B cell (primary cell): ENCODE data around the gene TRAPPC12. TPM values are rescaled to one million over a fixed set of nuclear protein-coding genes. Genes with fewer than 3 reads are reported as not detected.

Experiments used
- ATAC-seq: fragments of 200-7000 bp; cut with Tn5 transposase; one replicate; pipeline ENCODE4 v1.10.0; 2021; ENCODE audit warnings: low read depth, mild to moderate bottlenecking, moderate number of reproducible peaks, moderate library complexity
- CTCF ChIA-PET: fragments of 350-600 bp; sonication (Branson Sonifier 250); formaldehyde crosslinking; loops from one replicate; lab custom pipeline; 2021; ENCODE audit warnings: antibody characterized with exemption, inconsistent platforms; lab: Charles Lee
- POLR2A ChIA-PET: fragments of 350-600 bp; sonication (Branson Sonifier 250); formaldehyde crosslinking; loops from one replicate; lab custom pipeline; 2021; ENCODE audit warnings: antibody characterized with exemption; lab: Charles Lee
- DNase-seq: peaks from one replicate; pipeline ENCODE4 v3.0.0; 2013
- H2AFZ ChIP-seq: 2 replicates; pipeline ENCODE4 v1.6.1; 2012; ENCODE audit warnings: mild to moderate bottlenecking, low read depth, low read length; ENCODE audit not compliant: insufficient read depth, poor library complexity, severe bottlenecking
- H3K27ac ChIP-seq, 2 donors: 1 replicate in 1 of 2; 2 replicates in 1 of 2; pipeline ENCODE4 v1.5.1; 2012 to 2013; ENCODE audit warnings: low read length in 2 of 2, mild to moderate bottlenecking in 2 of 2, moderate library complexity in 1 of 2
- H3K27me3 ChIP-seq, 4 experiments: fragments of 200-600 bp in 1 of 4; sonication (generic) in 1 of 4; replicated peaks in 1 of 4; 1 replicate in 2 of 4; 2 replicates in 2 of 4; pipeline versions ENCODE4 v1.6.1 to v1.7.0; 2013 to 2016; ENCODE audit warnings: low read length in 3 of 4, mild to moderate bottlenecking in 2 of 4, mixed read lengths in 1 of 4, moderate library complexity in 1 of 4; ENCODE audit not compliant: insufficient read depth in 4 of 4, control insufficient read depth in 3 of 4; ENCODE audit errors: control extremely low read depth in 1 of 4
- H3K36me3 ChIP-seq, 2 experiments: replicated peaks in 1 of 2; 1 replicate in 1 of 2; 2 replicates in 1 of 2; pipeline versions ENCODE4 v1.6.1 to v1.7.1; 2013; ENCODE audit warnings: low read length in 1 of 2; ENCODE audit not compliant: insufficient read depth in 2 of 2, control insufficient read depth in 1 of 2; ENCODE audit errors: control extremely low read depth in 1 of 2, extremely low read depth in 1 of 2
- H3K4me1 ChIP-seq, 2 donors: fragments of 200-600 bp in 1 of 2; sonication (generic) in 1 of 2; 1 replicate in 1 of 2; 2 replicates in 1 of 2; pipeline versions ENCODE4 v1.5.1 to v1.6.1; 2013 to 2017; ENCODE audit warnings: low read length in 2 of 2; ENCODE audit not compliant: control insufficient read depth in 2 of 2, insufficient read depth in 2 of 2
- H3K4me2 ChIP-seq: replicated peaks from 2 replicates; pipeline ENCODE3; 2012; ENCODE audit warnings: mild to moderate bottlenecking, low read depth, low read length; ENCODE audit not compliant: poor library complexity, severe bottlenecking
- H3K4me3 ChIP-seq, 5 experiments: fragments of 200-600 bp in 1 of 5; sonication (generic) in 1 of 5; 1 replicate in 3 of 5; 2 replicates in 2 of 5; pipeline versions ENCODE4 v1.5.1 to v1.7.0; 2011 to 2016; ENCODE audit warnings: low read length in 4 of 5, mild to moderate bottlenecking in 4 of 5, low read depth in 2 of 5, control low read depth in 1 of 5, moderate library complexity in 1 of 5; ENCODE audit not compliant: insufficient read depth in 1 of 5; ENCODE audit errors: control extremely low read depth in 1 of 5, extremely low read depth in 1 of 5
- H3K79me2 ChIP-seq: fragments of 200-600 bp; sonication (generic); one replicate; pipeline ENCODE4 v1.6.0; 2016; ENCODE audit warnings: low read length; ENCODE audit not compliant: control insufficient read depth, insufficient read depth
- H3K9ac ChIP-seq: fragments of 200-600 bp; sonication (generic); 2 replicates; pipeline ENCODE4 v1.6.1; 2017; ENCODE audit warnings: mild to moderate bottlenecking, low read length, moderate library complexity
- H3K9me3 ChIP-seq, 3 donors: one replicate each; pipeline versions ENCODE4 v1.6.1 to v1.7.1; 2013; ENCODE audit warnings: low read length in 2 of 3; ENCODE audit not compliant: control insufficient read depth in 2 of 3, insufficient read depth in 1 of 3; ENCODE audit errors: control extremely low read depth in 1 of 3
- H4K20me1 ChIP-seq: 2 replicates; pipeline ENCODE4 v1.6.0; 2012; ENCODE audit warnings: mild to moderate bottlenecking, low read length; ENCODE audit not compliant: insufficient read depth, control insufficient read depth, poor library complexity, severe bottlenecking
- H3K27ac Mint-ChIP-seq: one replicate; pipeline ENCODE4 v1.8.0; 2021; ENCODE audit warnings: mixed read lengths
- H3K27me3 Mint-ChIP-seq: one replicate; pipeline ENCODE4 v1.8.0; 2021; ENCODE audit warnings: mixed read lengths
- H3K4me1 Mint-ChIP-seq: one replicate; pipeline ENCODE4 v1.8.0; 2021; ENCODE audit warnings: mixed read lengths
- H3K4me3 Mint-ChIP-seq: one replicate; pipeline ENCODE4 v1.8.0; 2021; ENCODE audit warnings: mixed read lengths
- H3K9me3 Mint-ChIP-seq: one replicate; pipeline ENCODE4 v1.8.0; 2022; ENCODE audit warnings: mixed read lengths; ENCODE audit not compliant: insufficient read depth
- CTCF ChIP-seq: fragments of 200-600 bp; IDR thresholded peaks from one replicate; pipeline ENCODE4 v1.8.0; 2022; ENCODE audit warnings: antibody characterized with exemption, mild to moderate bottlenecking
- EZH2 ChIP-seq: IDR thresholded peaks from 2 replicates; pipeline ENCODE4 v1.6.1; 2012; ENCODE audit warnings: borderline replicate concordance, low read depth, mild to moderate bottlenecking, moderate library complexity, low read length; ENCODE audit not compliant: insufficient read depth, poor library complexity, severe bottlenecking
- WGBS: methylation state at CpG from one replicate; pipeline ENCODE4 v1.1.5; 2013; ENCODE audit warnings: missing lambda C conversion rate; ENCODE audit not compliant: insufficient coverage; 5-methylcytosine and 5-hydroxymethylcytosine counted together
- intact Hi-C: fragments of 100-400 bp; cut with micrococcal nuclease; formaldehyde crosslinking; loops from one replicate; pipeline ENCODE4 v1.10.0; 2022
- polyA plus RNA-seq: library from polyadenylated mRNA; depleted of rRNA; stranded (reverse); fragments of >200 nt; gene quantifications from 2 replicates; pipeline ENCODE4 v1.2.3, GENCODE V29; 2012
- total RNA-seq, 2 donors: library from RNA; stranded (reverse); fragments of 120-200 nt in 1 of 2; gene quantifications; 1 replicate in 1 of 2; 2 replicates in 1 of 2; pipeline versions ENCODE4 v1.2.3 to v1.2.4, GENCODE V29; 2013 to 2022

Gene TRAPPC12
- total and polyA plus RNA-seq, 2 donors (not counting 1 experiment from before 2014, with no cell fraction given) = 80.9 to 151 TPM

- no peaks in the 10 kb centered on the region for H3K27me3 Mint-ChIP-seq
Observed at GRCh38 chr2:3342324-3342723, 37.2 kb upstream of the TRAPPC12 start.

GRCh38 chr2:3343012-3343411 is 36.5 kb upstream of the TRAPPC12 start:
- Histone ChIP-seq H3K79me2 (peaks cover 3% of the 10 kb centered on the region), H4K20me1 (no peaks in the 10 kb centered on the region), H3K9ac (no peak overlapping the region), H3K27ac (no peak overlapping the region), H3K4me2 (no peak overlapping the region), H2AFZ (no peak overlapping the region), H3K9me3 (no peaks in the 10 kb centered on the region), H3K27me3 (no peaks in the 10 kb centered on the region), H3K4me1 (no peaks in the 10 kb centered on the region), H3K4me3 (no peak overlapping the region), H3K36me3 (peaks cover 0 to 13% of the 10 kb centered on the region in 2 experiments)
- no peak for ATAC-seq
- Mint-ChIP-seq H3K4me3 (no peak overlapping the region), H3K27ac (no peak overlapping the region), H3K4me1 (no peaks in the 10 kb centered on the region), H3K9me3 (no peaks in the 10 kb centered on the region), H3K27me3 (no peaks in the 10 kb centered on the region)
- CTCF ChIA-PET = no interaction called here
- intact Hi-C loops = no loop called here
- TF ChIP-seq CTCF = no peak
- TF ChIP-seq EZH2 = no peak
- POLR2A ChIA-PET = no interaction called here
- WGBS = 97% methylated on average over 7 of the region's 11 CpGs
- DNase-seq = no peak

More at GRCh38 chr2:3342324-3342723, 37.2 kb upstream of the TRAPPC12 start:
- no peak overlapping the region for H2AFZ ChIP-seq
- ChIA-PET CTCF (no interaction called here), POLR2A (no interaction called here)
- DNase-seq = no peak
- H3K4me1 Mint-ChIP-seq = no peaks in the 10 kb centered on the region
- intact Hi-C loops = no loop called here
- H3K27ac Mint-ChIP-seq = no peak overlapping the region
- H3K4me3 Mint-ChIP-seq = no peak overlapping the region
- no peaks in the 10 kb centered on the region for H4K20me1 ChIP-seq
- ATAC-seq = no peak
- no peaks in the 10 kb centered on the region for H3K4me1 ChIP-seq
- H3K79me2 ChIP-seq = peaks cover 3% of the 10 kb centered on the region
- H3K9me3 ChIP-seq = no peaks in the 10 kb centered on the region
- no peak overlapping the region for H3K4me3 ChIP-seq
- no peaks in the 10 kb centered on the region for H3K27me3 ChIP-seq
- no peak overlapping the region for H3K27ac ChIP-seq
- no peak for TF ChIP-seq CTCF
- no peak for TF ChIP-seq EZH2
- no peak overlapping the region for H3K9ac ChIP-seq
- no peak overlapping the region for H3K4me2 ChIP-seq
- no peaks in the 10 kb centered on the region for H3K9me3 Mint-ChIP-seq
- WGBS = over 99% methylated on average over 9 of the region's 9 CpGs
- peaks cover 0 to 11% of the 10 kb centered on the region in 2 experiments for H3K36me3 ChIP-seq
